Naive thymus-derived CD8-positive, alpha-beta T cell (primary cell): ENCODE data around the gene DUSP1. TPM values are rescaled to one million over a fixed set of nuclear protein-coding genes. Genes with fewer than 3 reads are reported as not detected.

Experiments used
- ATAC-seq, 2 donors: fragments of 150-1000 bp; cut with Tn5 transposase in 1 of 2; sonication (Bioruptor Pico), chemical (Tn5 transposase) in 1 of 2; 1 replicate in 1 of 2; 2 replicates in 1 of 2; pipeline ENCODE4 v1.10.0; 2021; ENCODE audit warnings: mild to moderate bottlenecking in 2 of 2, moderate library complexity in 2 of 2
- POLR2A ChIA-PET: fragments of 350-600 bp; sonication (Branson Sonifier 250); formaldehyde crosslinking; loops from one replicate; lab custom pipeline; 2021; ENCODE audit warnings: antibody characterized with exemption; lab: Charles Lee
- DNase-seq, 10 donors: peaks; one replicate each; pipeline versions ENCODE4 v3.0.0 to v3.0.0-alpha.2; 2020 to 2022
- H3K27ac Mint-ChIP-seq, 10 donors: one replicate each; pipeline ENCODE4 v1.8.0; 2020 to 2022; ENCODE audit warnings: mild to moderate bottlenecking in 10 of 10, mixed read lengths in 10 of 10, moderate library complexity in 4 of 10, inconsistent platforms in 1 of 10
- H3K27me3 Mint-ChIP-seq, 5 donors: one replicate each; pipeline ENCODE4 v1.8.0; 2021 to 2022; ENCODE audit warnings: mixed read lengths in 5 of 5
- H3K36me3 Mint-ChIP-seq, 3 donors: one replicate each; pipeline ENCODE4 v1.8.0; 2020 to 2022; ENCODE audit warnings: mixed read lengths in 3 of 3, mild to moderate bottlenecking in 2 of 3, inconsistent platforms in 1 of 3
- H3K4me1 Mint-ChIP-seq, 4 donors: one replicate each; pipeline ENCODE4 v1.8.0; 2021 to 2022; ENCODE audit warnings: mixed read lengths in 4 of 4
- H3K4me3 Mint-ChIP-seq, 10 donors: one replicate each; pipeline ENCODE4 v1.8.0; 2020 to 2022; ENCODE audit warnings: mild to moderate bottlenecking in 10 of 10, mixed read lengths in 10 of 10, moderate library complexity in 6 of 10, inconsistent platforms in 1 of 10
- H3K9me3 Mint-ChIP-seq, 9 donors: one replicate each; pipeline ENCODE4 v1.8.0; 2020 to 2022; ENCODE audit warnings: mixed read lengths in 9 of 9, mild to moderate bottlenecking in 3 of 9, inconsistent platforms in 1 of 9, moderate library complexity in 1 of 9
- polyA plus RNA-seq, 3 donors: library from polyadenylated mRNA; unstranded; fragments of 300-500 nt; fragmentation: Illumina TruSeq; gene quantifications; one replicate each; pipeline ENCODE4 v1.2.3, GENCODE V29; 2021
- total RNA-seq, 8 experiments: library from RNA in 2 of 8; stranded (reverse) in 2 of 8; gene quantifications; one replicate each; pipeline ENCODE4 v1.2.3 and lab custom pipeline; 2021 to 2026

Gene DUSP1
- total and polyA plus RNA-seq, 5 experiments from 2014 or later: 23.5 to 660 (median 102) TPM

GRCh38 chr5:172720655-172721054, 50.3 kb downstream of the DUSP1 start:
- Mint-ChIP-seq H3K4me3 (no peak overlapping the region), H3K9me3 (no peaks in the 10 kb centered on the region), H3K4me1 (peaks cover 4 to 25% (median 10%) of the 10 kb centered on the region in 4 donors), H3K27ac (no peak overlapping the region), H3K36me3 (no peaks in the 10 kb centered on the region), H3K27me3 (peaks cover 0 to 1% (median 0%) of the 10 kb centered on the region in 5 donors)
- ATAC-seq (no peak), DNase-seq (peak in 1 of 10 donors; percentile 3)
- POLR2A ChIA-PET: interaction anchor here (1.1 to 2.4 kb wide), 2 partner anchors 44 to 51 kb away, joined by 3 to 7 read pairs; partner anchors contain the start of gene DUSP1

- Mint-ChIP-seq H3K4me1 (peaks cover 4 to 25% (median 10%) of the 10 kb centered on the region in 4 donors), H3K4me3 (no peak overlapping the region), H3K36me3 (no peaks in the 10 kb centered on the region), H3K9me3 (no peaks in the 10 kb centered on the region), H3K27me3 (peaks cover 0 to 1% (median 0%) of the 10 kb centered on the region in 5 donors), H3K27ac (no peak overlapping the region)
- DNase-seq (no peak), ATAC-seq (no peak)
- POLR2A ChIA-PET: no interaction called here
These were observed 51.8 kb downstream of the DUSP1 start for GRCh38 chr5:172719211-172719610.

GRCh38 chr5:172718527-172719114, 52.4 kb downstream of the DUSP1 start:
- Mint-ChIP-seq H3K9me3 (no peaks in the 10 kb centered on the region), H3K4me1 (peaks cover 4 to 25% (median 10%) of the 10 kb centered on the region in 4 donors), H3K27me3 (peaks cover 0 to under 1% (median 0%) of the 10 kb centered on the region in 5 donors), H3K4me3 (no peak overlapping the region), H3K27ac (no peak overlapping the region), H3K36me3 (no peaks in the 10 kb centered on the region)
- POLR2A ChIA-PET: interaction anchor here (5.7 kb wide), 1 partner anchor 53 kb away, joined by 56 read pairs; the partner anchor contains the start of gene DUSP1
- no peak for ATAC-seq
- no peak for DNase-seq

Other genes with a start within 250 kb of the DUSP1 start
- gene NEURL1B, start 129.9 kb downstream of the DUSP1 start, total RNA-seq: under 1 TPM; 0.38 to 0.49 TPM
- under 1 TPM in 1 of 3 donors, not detected in 2; 0.06 TPM for gene NEURL1B, start 129.9 kb downstream of the DUSP1 start, polyA plus RNA-seq
- 10 to 100 TPM; 68.0 to 74.4 TPM for gene ERGIC1, start 63.1 kb upstream of the DUSP1 start, total RNA-seq
- 10 to 100 TPM; 18.4 to 23.8 (median 21.5) TPM for gene ERGIC1, start 63.1 kb upstream of the DUSP1 start, polyA plus RNA-seq
- gene RPL26L1, start 188.2 kb upstream of the DUSP1 start, total RNA-seq: 10 to 100 TPM; 15.7 to 16.5 TPM
- 10 to 100 TPM; 38.2 to 42.1 (median 40.3) TPM for gene RPL26L1, start 188.2 kb upstream of the DUSP1 start, polyA plus RNA-seq
- gene ATP6V0E1, start 212.6 kb upstream of the DUSP1 start, total RNA-seq: 100 to 1,000 TPM; 141 to 150 TPM
- 100 to 1,000 TPM; 411 to 532 (median 494) TPM for gene ATP6V0E1, start 212.6 kb upstream of the DUSP1 start, polyA plus RNA-seq